Prostate gland (tissue), 2 donors: Measurements from ENCODE around the gene CFAP157. TPM values are rescaled to one million over a fixed set of nuclear protein-coding genes. Genes with fewer than 3 reads are reported as not detected.

Experiments
- DNase-seq: peaks from one replicate; pipeline ENCODE4 v3.0.0-alpha.2; 2019; ENCODE audit warnings: low spot score
- H3K27ac ChIP-seq, 2 donors: fragments of 200-600 bp; sonication (generic); 2 replicates each; pipeline ENCODE4 v1.5.1; 2017 to 2019
- H3K27me3 ChIP-seq: fragments of 200-600 bp; sonication (generic); replicated peaks from 2 replicates; pipeline ENCODE4 v1.5.1; 2019; ENCODE audit not compliant: insufficient read depth
- H3K36me3 ChIP-seq, 2 donors: fragments of 200-600 bp; sonication (generic); 1 replicate in 1 of 2; 2 replicates in 1 of 2; pipeline versions ENCODE4 v1.5.1 to v1.8.1; 2017 to 2019
- H3K4me1 ChIP-seq: fragments of 200-600 bp; sonication (generic); replicated peaks from 2 replicates; pipeline ENCODE4 v1.5.1; 2019
- H3K4me3 ChIP-seq, 2 donors: fragments of 200-600 bp; sonication (generic); 2 replicates each; pipeline ENCODE4 v1.5.1; 2017 to 2019
- H3K9me3 ChIP-seq: fragments of 200-600 bp; sonication (generic); 2 replicates; pipeline ENCODE4 v1.5.1; 2017
- CTCF ChIP-seq, 4 experiments: fragments of 200-600 bp in 2 of 4; fragments of 450-650 bp in 2 of 4; sonication (generic) in 2 of 4; IDR thresholded peaks; 1 replicate in 3 of 4; 2 replicates in 1 of 4; pipeline ENCODE4 v1.5.1; 2016 to 2019; ENCODE audit warnings: antibody characterized with exemption in 4 of 4, mild to moderate bottlenecking in 2 of 4, moderate library complexity in 2 of 4
- POLR2A ChIP-seq: fragments of 450-650 bp; IDR thresholded peaks from one replicate; pipeline ENCODE4 v1.6.1; 2016; ENCODE audit warnings: antibody characterized with exemption, mild to moderate bottlenecking
- POLR2AphosphoS5 ChIP-seq: sonication (generic); formaldehyde crosslinking; IDR thresholded peaks from one replicate; pipeline ENCODE4 v1.6.1; 2017; ENCODE audit warnings: antibody characterized with exemption
- WGBS: methylation state at CpG from one replicate; pipeline ENCODE4 v1.1.5; 2018; 5-methylcytosine and 5-hydroxymethylcytosine counted together
- intact Hi-C: fragments of 100-400 bp; cut with DNase I; formaldehyde crosslinking; loops from one replicate; pipeline ENCODE4 v1.14.2; 2022
- total RNA-seq, 2 donors: library from RNA; depleted of rRNA; stranded (reverse); fragments of >200 nt; gene quantifications; one replicate each; pipeline ENCODE4 v1.1.0, GENCODE V29; 2016

CFAP157 gene
- 1 to 10 TPM in 1 of 2 donors, not detected in 1; 2.8 TPM for total RNA-seq

DNA sequence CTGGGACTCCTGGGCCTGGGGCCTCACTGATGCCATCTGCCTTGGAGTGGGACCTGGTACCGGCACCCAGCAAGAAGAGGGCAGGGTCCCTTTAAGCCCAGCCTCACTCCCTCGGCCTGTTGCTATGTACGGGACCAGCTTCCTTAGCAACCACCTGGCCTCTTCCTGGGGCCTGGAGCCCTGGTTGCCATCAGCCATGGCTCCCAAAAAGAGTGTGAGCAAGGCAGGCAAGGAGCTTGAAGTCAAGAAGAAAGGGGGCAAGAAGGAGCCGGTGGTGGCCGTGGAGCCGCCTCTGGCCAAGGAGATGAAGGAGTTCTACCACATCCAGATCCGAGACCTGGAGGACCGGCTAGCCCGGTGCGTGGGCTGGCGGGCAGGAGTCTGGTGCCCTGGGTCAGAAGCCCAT is at the start of gene CFAP157:
Gene CFAP157 (plus strand): TSS at position 153 of the 406 bp plus-strand sequence. CDS start 44 bp downstream, at position 197.
- Histone ChIP-seq H3K9me3 (no peaks in the 10 kb centered on the region), H3K36me3 (no peaks in the 10 kb centered on the region), H3K27me3 (no peaks in the 10 kb centered on the region), H3K4me1 (no peaks in the 10 kb centered on the region), H3K4me3 (no peak within 1 kb of the TSS), H3K27ac (no peak within 1 kb of the TSS)
- intact Hi-C loops, result no loop called here
- WGBS, result 67% methylated on average over 9 of the region's 11 CpGs
- DNase-seq, result no peak
- TF ChIP-seq POLR2A, result no peak
- no peak for TF ChIP-seq POLR2AphosphoS5
- TF ChIP-seq CTCF (IDR thresholded peaks at IDR 0.05), result no peak

DNA sequence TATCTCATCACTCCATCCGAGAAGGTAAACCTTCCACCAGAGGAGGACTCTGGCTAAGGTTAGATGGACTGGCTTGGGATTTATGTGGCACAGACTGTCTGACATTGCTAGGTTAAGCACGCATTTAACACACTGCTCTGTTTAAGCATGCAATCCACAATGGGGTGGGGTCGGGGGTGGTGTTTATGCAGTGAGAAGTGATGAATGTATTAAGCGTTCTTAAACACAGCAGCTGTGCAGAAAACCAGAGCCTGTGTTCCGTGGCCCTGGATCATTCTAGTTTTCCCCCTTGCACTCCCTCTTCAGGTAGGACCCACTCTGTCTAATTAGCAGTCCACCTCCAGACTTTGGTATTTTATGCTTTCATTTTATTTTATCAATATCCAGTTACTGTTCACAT is 48.4 kb upstream of the CFAP157 start:
- H3K9me3 ChIP-seq, result no peaks in the 10 kb centered on the region
- DNase-seq, result no peak
- intact Hi-C loops, result no loop called here
- no peak overlapping the region for H3K27ac ChIP-seq
- no peaks in the 10 kb centered on the region for H3K36me3 ChIP-seq
- no peaks in the 10 kb centered on the region for H3K4me1 ChIP-seq
- TF ChIP-seq POLR2AphosphoS5 (no peak), POLR2A (no peak), CTCF (IDR thresholded peaks at IDR 0.05) (no peak)
- 80% methylated on average over 5 of the region's 5 CpGs for WGBS
- no peaks in the 10 kb centered on the region for H3K27me3 ChIP-seq
- no peak overlapping the region for H3K4me3 ChIP-seq

GRCh38 chr9:127660886-127661741 is 45.7 kb upstream of the CFAP157 start:
- H3K36me3 ChIP-seq, result no peaks in the 10 kb centered on the region
- intact Hi-C loops, result no loop called here
- H3K4me1 ChIP-seq, result no peaks in the 10 kb centered on the region
- WGBS, result 56% methylated on average over 13 of the region's 13 CpGs
- no peak for DNase-seq
- H3K9me3 ChIP-seq, result no peaks in the 10 kb centered on the region
- H3K4me3 ChIP-seq, result no peak overlapping the region
- H3K27ac ChIP-seq, result no peak overlapping the region
- TF ChIP-seq POLR2A, result no peak
- H3K27me3 ChIP-seq, result no peaks in the 10 kb centered on the region

DNA sequence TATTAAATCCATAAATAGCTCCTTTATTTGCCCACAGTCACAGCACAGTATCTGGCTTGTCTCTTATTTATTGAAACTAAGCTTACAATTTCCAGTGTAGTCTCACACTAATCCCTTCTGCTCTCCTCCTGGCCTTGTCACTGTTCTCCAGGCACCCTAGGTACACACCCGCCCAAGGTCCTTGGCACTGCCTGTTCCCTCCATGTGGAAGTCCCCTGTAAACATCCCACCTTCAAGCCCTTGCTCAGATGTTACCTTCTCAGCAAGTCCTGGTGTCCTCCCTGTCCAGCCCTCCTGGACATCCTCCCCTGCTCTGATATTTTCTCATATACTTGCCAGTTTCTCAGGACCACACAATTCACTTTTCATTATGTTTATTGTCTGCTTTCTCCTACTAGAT is 44.2 kb upstream of the CFAP157 start:
- WGBS, result 67% methylated on average over 1 of the region's 1 CpG
- Histone ChIP-seq H3K27ac (no peak overlapping the region), H3K27me3 (no peaks in the 10 kb centered on the region), H3K9me3 (no peaks in the 10 kb centered on the region), H3K4me1 (no peaks in the 10 kb centered on the region), H3K4me3 (no peak overlapping the region), H3K36me3 (no peaks in the 10 kb centered on the region)
- intact Hi-C loops, result no loop called here
- DNase-seq, result no peak
- TF ChIP-seq POLR2A, result no peak
- no peak for TF ChIP-seq POLR2AphosphoS5
- no peak for TF ChIP-seq CTCF (IDR thresholded peaks at IDR 0.05)

- intact Hi-C loops, result no loop called here
- DNase-seq, result no peak
- Histone ChIP-seq H3K36me3 (no peaks in the 10 kb centered on the region), H3K27ac (peak overlapping the region; percentile 49 to 53), H3K4me1 (no peaks in the 10 kb centered on the region), H3K9me3 (no peaks in the 10 kb centered on the region), H3K4me3 (no peak overlapping the region), H3K27me3 (no peaks in the 10 kb centered on the region)
- TF ChIP-seq POLR2A, result no peak
- TF ChIP-seq CTCF (IDR thresholded peaks at IDR 0.05), result no peak
- no peak for TF ChIP-seq POLR2AphosphoS5
- WGBS, result 98% methylated on average over 7 of the region's 7 CpGs
Measured at GRCh38 chr9:127664324-127664677, 42.5 kb upstream of the CFAP157 start.
